BE2C (cell line): ENCODE measurements around the gene TIAM2.

Experiments
- DNase-seq: peaks from one replicate; pipeline ENCODE4 v3.0.0-alpha.2; 2020
- H3K27me3 ChIP-seq: fragments of 250-450 bp; sonication (Bioruptor Pico); 2 replicates; pipeline ENCODE4 v1.5.1; 2020; ENCODE audit warnings: mild to moderate bottlenecking
- H3K36me3 ChIP-seq: fragments of 250-450 bp; sonication (Bioruptor Pico); 2 replicates; pipeline ENCODE4 v1.5.1; 2020; ENCODE audit warnings: mild to moderate bottlenecking
- H3K4me1 ChIP-seq: fragments of 250-450 bp; sonication (Bioruptor Pico); 2 replicates; pipeline ENCODE4 v1.5.1; 2020
- H3K4me3 ChIP-seq: 2 replicates; pipeline ENCODE4 v1.5.1; 2011; ENCODE audit warnings: low read depth, low read length
- H3K9me3 ChIP-seq: fragments of 250-450 bp; sonication (Bioruptor Pico); 2 replicates; pipeline ENCODE4 v1.5.1; 2020
- TF ChIP-seq, protein P1 (sequence below): IDR thresholded peaks from 2 replicates; pipeline ENCODE4 v1.5.1; 2012; ENCODE audit warnings: mild to moderate bottlenecking, low read depth, low read length

The TIAM2 gene

DNA sequence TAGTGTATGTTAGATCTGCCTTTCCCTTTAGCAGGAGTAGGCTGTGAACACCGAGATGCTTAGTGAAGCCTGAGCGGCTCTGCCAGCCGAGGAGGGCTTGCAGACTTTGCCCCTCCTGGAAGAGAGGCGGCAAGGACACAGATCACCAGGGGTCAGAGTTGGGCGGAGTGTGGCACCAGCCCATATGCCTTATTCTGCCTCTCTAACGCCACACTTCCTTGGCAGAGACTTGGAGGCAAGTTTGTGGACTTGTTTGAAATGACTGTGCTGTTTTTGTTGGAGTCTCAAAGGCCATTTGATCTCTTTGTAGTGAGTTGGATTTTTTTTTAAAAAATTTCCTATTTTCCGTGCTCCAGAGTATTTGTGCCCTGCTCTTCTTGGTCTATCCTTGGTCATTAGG, 224.2 kb downstream of the TIAM2 start:
- H3K9me3 ChIP-seq, result no peaks in the 10 kb centered on the region
- TF ChIP-seq, protein P1, sequence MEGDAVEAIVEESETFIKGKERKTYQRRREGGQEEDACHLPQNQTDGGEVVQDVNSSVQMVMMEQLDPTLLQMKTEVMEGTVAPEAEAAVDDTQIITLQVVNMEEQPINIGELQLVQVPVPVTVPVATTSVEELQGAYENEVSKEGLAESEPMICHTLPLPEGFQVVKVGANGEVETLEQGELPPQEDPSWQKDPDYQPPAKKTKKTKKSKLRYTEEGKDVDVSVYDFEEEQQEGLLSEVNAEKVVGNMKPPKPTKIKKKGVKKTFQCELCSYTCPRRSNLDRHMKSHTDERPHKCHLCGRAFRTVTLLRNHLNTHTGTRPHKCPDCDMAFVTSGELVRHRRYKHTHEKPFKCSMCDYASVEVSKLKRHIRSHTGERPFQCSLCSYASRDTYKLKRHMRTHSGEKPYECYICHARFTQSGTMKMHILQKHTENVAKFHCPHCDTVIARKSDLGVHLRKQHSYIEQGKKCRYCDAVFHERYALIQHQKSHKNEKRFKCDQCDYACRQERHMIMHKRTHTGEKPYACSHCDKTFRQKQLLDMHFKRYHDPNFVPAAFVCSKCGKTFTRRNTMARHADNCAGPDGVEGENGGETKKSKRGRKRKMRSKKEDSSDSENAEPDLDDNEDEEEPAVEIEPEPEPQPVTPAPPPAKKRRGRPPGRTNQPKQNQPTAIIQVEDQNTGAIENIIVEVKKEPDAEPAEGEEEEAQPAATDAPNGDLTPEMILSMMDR, result no peak
- DNase-seq, result no peak
- no peak overlapping the region for H3K4me3 ChIP-seq
- no peaks in the 10 kb centered on the region for H3K36me3 ChIP-seq
- no peaks in the 10 kb centered on the region for H3K27me3 ChIP-seq
- no peaks in the 10 kb centered on the region for H3K4me1 ChIP-seq

DNA sequence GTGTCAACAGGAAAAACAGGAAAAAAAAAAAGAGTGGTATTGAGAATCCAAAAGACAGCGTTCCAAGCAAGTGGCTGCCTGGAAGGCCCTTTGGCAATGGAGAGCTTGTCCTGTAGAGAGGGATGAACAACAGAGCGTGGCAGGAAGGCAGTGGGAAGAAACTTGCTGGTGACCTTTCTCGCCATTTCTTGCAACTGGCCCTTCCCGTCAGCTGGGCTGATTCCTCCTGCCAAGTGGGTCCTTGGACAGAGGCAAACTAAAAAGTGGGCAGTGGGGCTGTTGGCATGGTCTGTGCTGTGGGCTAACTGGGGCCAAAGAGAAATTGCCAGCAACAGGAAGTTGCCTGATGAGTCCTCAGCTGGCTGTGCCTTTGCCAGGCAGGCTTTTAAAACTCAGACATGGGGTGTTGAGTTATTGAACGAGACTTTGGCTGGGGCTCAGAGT, 224.8 kb downstream of the TIAM2 start:
- no peaks in the 10 kb centered on the region for H3K27me3 ChIP-seq
- DNase-seq, result no peak
- TF ChIP-seq, protein P1, result no peak
- no peaks in the 10 kb centered on the region for H3K36me3 ChIP-seq
- H3K4me3 ChIP-seq, result no peak overlapping the region
- H3K4me1 ChIP-seq, result no peaks in the 10 kb centered on the region
- H3K9me3 ChIP-seq, result no peaks in the 10 kb centered on the region

DNA sequence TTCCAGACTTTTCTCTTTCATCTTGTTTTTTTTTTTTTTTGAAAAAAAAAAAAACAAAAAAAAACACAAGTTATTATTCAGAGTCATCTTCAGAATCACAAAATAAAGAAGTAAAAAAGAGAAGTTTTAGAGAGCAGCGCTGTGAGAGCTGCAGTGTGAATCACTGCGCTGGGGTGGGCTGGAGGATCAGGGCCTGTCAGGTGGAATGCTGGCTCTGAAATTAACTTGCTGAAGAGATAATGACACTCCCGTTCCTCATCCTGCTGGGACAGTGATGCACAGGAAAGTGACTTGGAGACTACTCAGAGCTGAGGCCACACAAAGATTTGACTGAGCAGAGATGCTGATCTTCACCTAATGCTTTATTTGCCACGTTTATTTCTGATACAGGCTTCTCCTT, 226.0 kb downstream of the TIAM2 start:
- no peaks in the 10 kb centered on the region for H3K27me3 ChIP-seq
- no peaks in the 10 kb centered on the region for H3K4me1 ChIP-seq
- H3K36me3 ChIP-seq, result no peaks in the 10 kb centered on the region
- TF ChIP-seq, protein P1, result no peak
- H3K4me3 ChIP-seq, result no peak overlapping the region
- no peaks in the 10 kb centered on the region for H3K9me3 ChIP-seq
- DNase-seq, result no peak

DNA sequence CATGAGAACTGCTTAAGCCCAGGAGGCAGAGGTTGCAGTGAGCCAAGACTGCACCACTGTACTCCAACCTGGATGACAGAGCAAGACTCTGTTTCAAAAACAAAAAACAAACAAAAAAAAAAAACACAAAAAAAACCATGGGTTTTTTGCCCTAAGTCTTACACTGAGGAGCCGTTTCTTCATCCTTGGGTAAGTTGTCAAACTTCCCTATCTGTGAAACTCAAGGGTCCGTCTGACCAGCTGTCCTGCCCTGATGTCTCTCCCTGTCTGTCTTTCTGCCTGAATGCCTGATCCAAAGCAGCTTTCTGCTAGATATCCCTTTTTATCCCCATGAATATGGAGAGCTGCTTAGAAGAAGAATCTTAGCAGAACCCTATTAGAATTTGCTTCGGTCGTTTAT, 227.4 kb downstream of the TIAM2 start:
- H3K27me3 ChIP-seq, result no peaks in the 10 kb centered on the region
- no peak overlapping the region for H3K4me3 ChIP-seq
- no peaks in the 10 kb centered on the region for H3K36me3 ChIP-seq
- TF ChIP-seq, protein P1, result no peak
- no peaks in the 10 kb centered on the region for H3K4me1 ChIP-seq
- DNase-seq, result no peak
- no peaks in the 10 kb centered on the region for H3K9me3 ChIP-seq

DNA sequence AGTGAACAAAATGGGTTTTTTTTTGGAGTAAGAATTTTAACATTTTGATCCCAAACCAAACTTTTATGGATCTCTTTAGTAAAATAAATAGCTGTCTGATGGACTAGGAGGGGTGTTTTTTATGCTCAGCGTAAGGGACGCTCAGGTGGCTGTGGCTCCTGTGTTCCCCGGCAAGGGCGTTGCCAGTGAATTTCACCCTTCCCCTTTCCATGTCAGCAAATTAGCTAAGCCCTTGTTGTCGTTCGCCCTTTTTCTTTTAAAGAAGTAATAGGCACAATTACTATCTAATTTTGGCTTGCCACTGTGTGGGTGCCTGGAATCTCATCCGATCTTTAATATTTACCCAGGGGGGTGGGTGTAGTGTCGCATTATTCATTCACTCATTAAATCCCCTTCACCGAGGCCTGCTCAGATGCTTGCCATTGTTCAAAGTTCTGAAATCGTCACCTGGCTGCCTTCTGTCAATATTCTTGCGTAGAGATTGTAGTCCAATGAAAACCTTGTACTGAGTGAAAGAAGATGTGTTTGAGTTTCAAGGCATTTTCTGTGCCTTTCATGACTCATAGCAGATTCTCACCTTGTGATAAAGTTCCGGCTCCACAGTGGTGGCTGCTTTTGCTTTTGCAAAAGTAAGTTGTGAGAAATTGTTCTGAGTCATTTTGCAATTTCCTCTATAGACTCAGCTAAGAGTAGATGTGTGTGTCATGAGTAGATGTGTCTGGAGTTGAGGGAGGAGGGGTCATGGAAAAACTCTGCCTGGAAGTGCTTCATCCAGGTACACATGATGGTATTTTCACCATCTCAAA, 228.7 kb downstream of the TIAM2 start:
- H3K9me3 ChIP-seq, result no peaks in the 10 kb centered on the region
- H3K27me3 ChIP-seq, result no peaks in the 10 kb centered on the region
- no peak overlapping the region for H3K4me3 ChIP-seq
- no peak for DNase-seq
- no peaks in the 10 kb centered on the region for H3K36me3 ChIP-seq
- H3K4me1 ChIP-seq, result no peaks in the 10 kb centered on the region
- TF ChIP-seq, protein P1, result no peak

DNA sequence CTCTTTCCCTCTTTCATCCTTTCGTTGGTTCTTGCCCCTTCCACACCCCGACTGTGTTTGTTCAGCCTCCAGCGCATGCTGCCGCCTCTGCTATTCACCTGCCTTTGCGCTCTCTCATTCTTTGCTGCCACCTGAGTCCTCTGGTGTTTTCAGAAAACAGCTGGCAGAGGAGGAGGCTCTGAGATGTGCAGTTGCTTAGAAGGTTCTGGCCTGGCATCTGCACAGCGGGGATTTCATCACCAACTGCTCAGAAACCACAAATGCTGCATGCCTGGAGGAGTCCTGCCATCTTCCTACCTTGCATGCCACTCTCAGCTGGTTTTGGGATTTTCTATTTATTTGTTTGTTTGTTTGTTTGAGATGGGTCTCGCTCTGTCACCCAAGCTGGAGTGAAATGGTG, 229.5 kb downstream of the TIAM2 start:
- DNase-seq, result no peak
- TF ChIP-seq, protein P1, result no peak
- Histone ChIP-seq H3K4me3 (no peak overlapping the region), H3K27me3 (no peaks in the 10 kb centered on the region), H3K4me1 (no peaks in the 10 kb centered on the region), H3K9me3 (no peaks in the 10 kb centered on the region), H3K36me3 (no peaks in the 10 kb centered on the region)
